Measurements from ENCODE around the gene AK4.
"Not testable (repeated sequence)": the region's sequence is repeated elsewhere in the genome, so short reads cannot be mapped to it uniquely, and the experiment has no call there.

GRCh38 chr1:65159291-65159688 is 11.3 kb downstream of the AK4 start:
- not testable (repeated sequence) for TF ChIP-seq POLR2A (IDR thresholded peaks at IDR 0.05; ENCODE audit: low read depth, low read length); TAF1 (IDR thresholded peaks at IDR 0.05; ENCODE audit: borderline replicate concordance, low read depth, low read length)
